ENCODE measurements around the gene GASK1A. TPM values are rescaled to one million over a fixed set of nuclear protein-coding genes. Genes with fewer than 3 reads are reported as not detected.

Gene GASK1A
- total RNA-seq, 1 experiment from 2014 or later = 1.4 TPM

GRCh38 chr3:43032646-43033628, 53.8 kb downstream of the GASK1A start:
- ChIA-PET CTCF (no interaction called here), POLR2A (ENCODE audit: low non-redundant PET) (interaction anchor here (0.6 kb wide), 1 partner anchor 190 kb away, joined by 9 read pairs; no protein-coding TSS in a partner anchor)
- no TSS peak for BruUV-seq (replicated peaks)
- DNase-seq (ENCODE audit: low spot score) = no peak
- H3K27me3 ChIP-seq (replicated peaks; ENCODE audit: insufficient read depth, low read depth, low read length, poor library complexity) = no peaks in the 10 kb centered on the region
- no peak overlapping the region for H3K27ac ChIP-seq (ENCODE audit: low read depth, low read length, poor library complexity, severe bottlenecking)
- H3K4me3 ChIP-seq (ENCODE audit: low read depth, low read length, poor library complexity, severe bottlenecking) = no peak overlapping the region
- TF ChIP-seq CTCF (conservative IDR thresholded peaks at IDR 0.05; ENCODE audit: low read depth, low read length) (no peak), EZH2 (IDR thresholded peaks at IDR 0.05; ENCODE audit: borderline replicate concordance, low read depth, low read length, poor library complexity, severe bottlenecking) (no peak)
- no peaks in the 10 kb centered on the region for H3K9me3 ChIP-seq (ENCODE audit: low read depth, low read length, poor library complexity, severe bottlenecking)
- no peaks in the 10 kb centered on the region for H3K4me1 ChIP-seq (ENCODE audit: insufficient read depth, low read length, poor library complexity, severe bottlenecking)
- intact Hi-C loops (cut with micrococcal nuclease; ENCODE audit: unreplicated experiment) = no loop called here
- H3K36me3 ChIP-seq (ENCODE audit: insufficient read depth, low read length, poor library complexity, severe bottlenecking) = no peaks in the 10 kb centered on the region

DNA sequence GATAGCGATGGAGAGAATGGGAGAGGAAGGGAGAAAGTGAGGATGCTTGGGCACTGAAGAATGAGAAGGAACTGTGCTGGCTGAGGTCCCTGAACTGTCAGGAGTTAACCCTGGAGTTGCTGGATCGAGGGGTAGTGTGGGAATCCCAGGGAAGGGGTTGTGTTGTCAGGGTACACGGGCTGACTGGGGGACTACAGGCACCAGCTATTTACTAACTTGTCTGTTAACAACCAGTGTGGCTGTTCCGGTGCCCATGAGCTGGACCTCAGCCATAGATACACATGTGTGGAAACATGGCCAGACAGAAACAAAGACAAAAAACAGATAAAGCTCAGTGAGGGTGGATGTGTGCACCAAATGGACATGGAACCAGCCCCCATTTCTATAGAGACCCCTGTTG, 55.1 kb downstream of the GASK1A start:
- ChIA-PET POLR2A (ENCODE audit: low non-redundant PET) (no interaction called here), CTCF (no interaction called here)
- Histone ChIP-seq H3K9me3 (ENCODE audit: low read depth, low read length, poor library complexity, severe bottlenecking) (no peaks in the 10 kb centered on the region), H3K27me3 (replicated peaks; ENCODE audit: insufficient read depth, low read depth, low read length, poor library complexity) (no peaks in the 10 kb centered on the region), H3K4me1 (ENCODE audit: insufficient read depth, low read length, poor library complexity, severe bottlenecking) (no peaks in the 10 kb centered on the region), H3K27ac (ENCODE audit: low read depth, low read length, poor library complexity, severe bottlenecking) (no peak overlapping the region), H3K4me3 (ENCODE audit: low read depth, low read length, poor library complexity, severe bottlenecking) (no peak overlapping the region), H3K36me3 (ENCODE audit: insufficient read depth, low read length, poor library complexity, severe bottlenecking) (no peaks in the 10 kb centered on the region)
- TF ChIP-seq CTCF (conservative IDR thresholded peaks at IDR 0.05; ENCODE audit: low read depth, low read length) = no peak
- no peak for TF ChIP-seq EZH2 (IDR thresholded peaks at IDR 0.05; ENCODE audit: borderline replicate concordance, low read depth, low read length, poor library complexity, severe bottlenecking)
- no peak for DNase-seq (ENCODE audit: low spot score)
- intact Hi-C loops (cut with micrococcal nuclease; ENCODE audit: unreplicated experiment) = no loop called here
- no TSS peak for BruUV-seq (replicated peaks)

GRCh38 chr3:43034911-43035310, 55.8 kb downstream of the GASK1A start:
- H3K27me3 ChIP-seq (replicated peaks; ENCODE audit: insufficient read depth, low read depth, low read length, poor library complexity) = no peaks in the 10 kb centered on the region
- H3K36me3 ChIP-seq (ENCODE audit: insufficient read depth, low read length, poor library complexity, severe bottlenecking) = no peaks in the 10 kb centered on the region
- no peaks in the 10 kb centered on the region for H3K9me3 ChIP-seq (ENCODE audit: low read depth, low read length, poor library complexity, severe bottlenecking)
- no TSS peak for BruUV-seq (replicated peaks)
- no peak for DNase-seq (ENCODE audit: low spot score)
- no peak overlapping the region for H3K4me3 ChIP-seq (ENCODE audit: low read depth, low read length, poor library complexity, severe bottlenecking)
- no peak overlapping the region for H3K27ac ChIP-seq (ENCODE audit: low read depth, low read length, poor library complexity, severe bottlenecking)
- H3K4me1 ChIP-seq (ENCODE audit: insufficient read depth, low read length, poor library complexity, severe bottlenecking) = no peaks in the 10 kb centered on the region
- intact Hi-C loops (cut with micrococcal nuclease; ENCODE audit: unreplicated experiment) = no loop called here
- ChIA-PET CTCF (no interaction called here), POLR2A (ENCODE audit: low non-redundant PET) (no interaction called here)
- TF ChIP-seq CTCF (conservative IDR thresholded peaks at IDR 0.05; ENCODE audit: low read depth, low read length) (no peak), EZH2 (IDR thresholded peaks at IDR 0.05; ENCODE audit: borderline replicate concordance, low read depth, low read length, poor library complexity, severe bottlenecking) (no peak)

All from A673 (cell line).